Prostate gland (tissue), 2 donors: Measurements from ENCODE around the gene PCDHA1.

Experiments
- CTCF ChIP-seq, 4 experiments: fragments of 200-600 bp in 2 of 4; fragments of 450-650 bp in 2 of 4; sonication (generic) in 2 of 4; IDR thresholded peaks; 1 replicate in 3 of 4; 2 replicates in 1 of 4; pipeline ENCODE4 v1.5.1; 2016 to 2019; ENCODE audit warnings: antibody characterized with exemption in 4 of 4, mild to moderate bottlenecking in 2 of 4, moderate library complexity in 2 of 4
- POLR2A ChIP-seq: fragments of 450-650 bp; IDR thresholded peaks from one replicate; pipeline ENCODE4 v1.6.1; 2016; ENCODE audit warnings: antibody characterized with exemption, mild to moderate bottlenecking
- POLR2AphosphoS5 ChIP-seq: sonication (generic); formaldehyde crosslinking; IDR thresholded peaks from one replicate; pipeline ENCODE4 v1.6.1; 2017; ENCODE audit warnings: antibody characterized with exemption

GRCh38 chr5:140780512-140780911 lies 5.4 kb upstream of the PCDHA1 start:
- TF ChIP-seq POLR2AphosphoS5 = no peak
- TF ChIP-seq CTCF (IDR thresholded peaks at IDR 0.05) = no peak
- no peak for TF ChIP-seq POLR2A
